Spinal cord (tissue), 10 donors: ENCODE measurements around the gene ZNF607. TPM values are rescaled to one million over a fixed set of nuclear protein-coding genes. Genes with fewer than 3 reads are reported as not detected.
"Not testable (repeated sequence)": the region's sequence is repeated elsewhere in the genome, so short reads cannot be mapped to it uniquely, and the experiment has no call there.

ENCODE experiments used
- DNase-seq, 6 donors: peaks; one replicate each; pipeline versions ENCODE4 v3.0.0 to v3.0.0-alpha.2; 2013 to 2015; ENCODE audit warnings: low spot score in 6 of 6, low read depth in 4 of 6
- H3K27ac ChIP-seq: one replicate; pipeline ENCODE4 v1.5.1; 2013; ENCODE audit warnings: low read depth, low read length, control low read depth
- H3K27me3 ChIP-seq: one replicate; pipeline ENCODE4 v1.6.1; 2013; ENCODE audit warnings: low read length; ENCODE audit not compliant: control insufficient read depth, insufficient read depth
- H3K36me3 ChIP-seq: one replicate; pipeline ENCODE4 v1.6.1; 2013; ENCODE audit warnings: low read length; ENCODE audit not compliant: control insufficient read depth, insufficient read depth
- H3K4me1 ChIP-seq: one replicate; pipeline ENCODE4 v1.6.1; 2013; ENCODE audit warnings: low read length; ENCODE audit not compliant: control insufficient read depth, insufficient read depth
- H3K4me3 ChIP-seq: one replicate; pipeline ENCODE4 v1.5.1; 2013; ENCODE audit warnings: low read depth, low read length, control low read depth
- H3K9me3 ChIP-seq: one replicate; pipeline ENCODE4 v1.6.1; 2013; ENCODE audit warnings: low read length; ENCODE audit not compliant: control insufficient read depth, insufficient read depth
- WGBS: methylation state at CpG from one replicate; pipeline ENCODE4 v1.1.5; 2013; ENCODE audit warnings: missing lambda C conversion rate; ENCODE audit not compliant: insufficient coverage; 5-methylcytosine and 5-hydroxymethylcytosine counted together
- polyA plus RNA-seq, 2 donors: library from polyadenylated mRNA; unstranded; fragments of 120-200 nt; gene quantifications; one replicate each; pipeline ENCODE4 v1.2.1, GENCODE V29; 2013; ENCODE audit not compliant: insufficient read length in 2 of 2
- total RNA-seq, 2 donors: library from RNA; depleted of rRNA in 1 of 2; stranded (reverse); fragments of 120-200 nt in 1 of 2; fragments of >200 nt in 1 of 2; gene quantifications; one replicate each; pipeline versions ENCODE4 v1.2.3 to v1.2.4, GENCODE V29; 2013 to 2014
- donor health status: healthy.

ZNF607 gene
- total and polyA plus RNA-seq, 4 donors = 10.0 to 13.2 (median 11.4) TPM

DNA sequence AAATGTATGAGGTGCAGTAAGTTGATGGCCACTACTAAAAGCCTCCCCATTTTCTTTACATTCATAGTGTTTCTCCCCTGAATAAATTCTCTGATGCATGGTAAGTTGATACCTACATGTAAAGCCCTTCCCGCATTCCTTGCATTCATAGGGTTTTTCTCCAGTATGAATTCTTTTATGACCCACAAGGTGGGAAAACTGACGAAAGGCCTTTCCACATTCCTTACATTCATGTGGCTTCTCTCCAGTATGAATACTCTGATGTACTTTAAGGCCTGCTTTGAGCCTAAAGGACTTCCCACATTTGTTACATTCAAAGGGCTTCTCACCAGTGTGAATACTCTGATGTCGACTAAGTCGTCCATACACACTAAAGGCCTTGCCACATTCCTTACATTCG is 20.5 kb downstream of the ZNF607 start:
- DNase-seq = no peak
- no peaks in the 10 kb centered on the region for H3K9me3 ChIP-seq
- peaks cover 10% of the 10 kb centered on the region for H3K36me3 ChIP-seq
- no peaks in the 10 kb centered on the region for H3K4me1 ChIP-seq
- H3K4me3 ChIP-seq = no peak overlapping the region
- H3K27me3 ChIP-seq = no peaks in the 10 kb centered on the region
- WGBS = 94% methylated on average over 2 of the region's 5 CpGs
- no peak overlapping the region for H3K27ac ChIP-seq

DNA sequence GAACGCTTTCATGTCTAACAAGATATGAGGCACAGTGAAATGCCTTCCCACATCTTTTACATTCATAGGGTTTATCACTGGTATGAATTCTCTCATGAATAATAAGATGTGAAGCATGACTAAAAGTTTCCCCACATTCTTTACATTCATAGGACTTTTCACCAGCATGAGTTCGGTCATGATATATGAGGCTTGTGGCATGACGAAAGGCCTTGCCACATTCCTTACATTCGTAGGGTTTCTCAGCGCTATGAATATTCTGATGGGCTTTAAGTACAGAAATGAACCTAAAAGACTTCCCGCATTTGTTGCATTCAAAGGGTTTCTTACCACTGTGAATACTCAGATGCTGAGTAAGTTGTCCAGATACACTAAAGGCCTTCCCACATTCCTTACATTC is 21.3 kb downstream of the ZNF607 start:
- H3K4me3 ChIP-seq = no peak overlapping the region
- no peak for DNase-seq
- WGBS = no CpG with 5 or more reads among the region's 6 CpGs
- H3K4me1 ChIP-seq = no peaks in the 10 kb centered on the region
- H3K27ac ChIP-seq = no peak overlapping the region
- peaks cover 10% of the 10 kb centered on the region for H3K36me3 ChIP-seq
- H3K9me3 ChIP-seq = no peaks in the 10 kb centered on the region
- H3K27me3 ChIP-seq = no peaks in the 10 kb centered on the region

DNA sequence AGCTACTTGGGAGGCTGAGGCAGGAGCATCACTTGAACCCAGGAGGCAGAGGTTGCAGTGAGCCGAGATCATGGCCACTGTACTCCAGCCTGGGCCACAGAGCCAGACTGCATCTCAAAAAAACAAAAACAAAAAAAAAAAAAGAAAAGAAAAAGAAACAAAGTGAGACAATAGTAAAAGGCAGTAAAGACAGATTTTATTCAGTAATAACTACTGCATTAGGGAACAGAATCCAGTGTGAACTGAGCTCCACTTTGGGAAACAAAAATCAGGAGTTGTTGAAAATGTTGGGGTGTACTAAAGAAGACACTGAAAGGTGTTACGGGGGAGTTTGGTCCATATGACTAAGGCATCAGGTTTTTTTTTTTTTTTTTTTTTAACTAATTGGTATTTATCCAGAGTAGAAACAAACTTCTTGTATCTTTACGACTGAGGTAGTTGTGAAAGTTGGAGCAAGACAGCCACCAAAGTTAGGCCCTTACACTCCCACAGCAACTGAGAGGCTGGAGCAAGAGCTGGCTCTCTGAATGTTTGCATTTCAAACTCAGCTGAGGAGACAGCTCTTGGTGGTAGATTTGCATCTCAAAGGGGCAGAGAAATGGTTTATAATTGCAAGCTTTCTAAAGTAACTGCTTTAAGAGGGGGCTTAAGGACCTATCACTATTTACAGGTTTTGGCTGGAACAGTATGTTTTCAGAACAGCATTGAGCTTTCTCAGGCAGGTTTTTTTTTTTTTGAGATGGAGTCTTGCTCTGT is 24.2 kb downstream of the ZNF607 start:
- Histone ChIP-seq H3K27me3 (no peaks in the 10 kb centered on the region), H3K4me1 (peaks cover 7% of the 10 kb centered on the region), H3K4me3 (no peak overlapping the region), H3K36me3 (peaks cover 10% of the 10 kb centered on the region), H3K27ac (no peak overlapping the region), H3K9me3 (no peaks in the 10 kb centered on the region)
- no peak for DNase-seq
- 100% methylated on average over 1 of the region's 3 CpGs for WGBS

DNA sequence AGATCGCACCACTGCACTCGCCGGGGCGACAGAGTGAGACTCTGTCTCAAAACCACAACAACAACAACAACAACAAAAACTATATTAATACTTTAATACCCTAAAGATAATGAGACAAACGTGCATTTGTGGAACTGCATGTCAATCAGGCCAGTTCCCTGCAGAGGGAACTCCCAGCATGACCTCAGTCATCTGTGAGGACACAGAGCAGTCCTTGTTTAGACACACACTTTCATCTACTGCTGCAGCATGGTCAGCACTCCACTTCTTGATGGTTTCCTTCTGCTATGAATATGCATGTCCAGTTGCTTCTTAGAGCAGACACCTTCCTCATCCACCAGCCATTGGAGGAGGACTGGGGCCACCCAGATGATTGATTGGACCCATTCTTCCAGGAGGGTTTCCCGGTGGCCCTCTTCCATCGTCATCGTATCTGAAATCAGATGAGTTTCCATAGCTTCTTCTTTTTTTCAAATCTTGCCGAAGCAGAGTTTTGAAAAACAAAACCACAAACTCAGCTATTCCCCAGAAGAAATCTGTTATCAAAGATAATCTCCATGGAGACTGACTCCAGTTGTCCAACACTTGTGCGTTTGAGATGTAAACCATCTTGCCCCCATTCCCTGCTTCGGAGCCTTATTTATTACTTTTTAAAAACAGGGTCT is 26.5 kb downstream of the ZNF607 start:
- Histone ChIP-seq H3K27ac (no peak overlapping the region), H3K9me3 (no peaks in the 10 kb centered on the region), H3K4me1 (peaks cover 7% of the 10 kb centered on the region), H3K4me3 (no peak overlapping the region), H3K36me3 (peaks cover 12% of the 10 kb centered on the region), H3K27me3 (no peaks in the 10 kb centered on the region)
- DNase-seq = peak in 2 of 6 donors; percentile 13 to 32
- whole genome bisulfite sequencing = 69% methylated on average over 10 of the region's 11 CpGs

DNA sequence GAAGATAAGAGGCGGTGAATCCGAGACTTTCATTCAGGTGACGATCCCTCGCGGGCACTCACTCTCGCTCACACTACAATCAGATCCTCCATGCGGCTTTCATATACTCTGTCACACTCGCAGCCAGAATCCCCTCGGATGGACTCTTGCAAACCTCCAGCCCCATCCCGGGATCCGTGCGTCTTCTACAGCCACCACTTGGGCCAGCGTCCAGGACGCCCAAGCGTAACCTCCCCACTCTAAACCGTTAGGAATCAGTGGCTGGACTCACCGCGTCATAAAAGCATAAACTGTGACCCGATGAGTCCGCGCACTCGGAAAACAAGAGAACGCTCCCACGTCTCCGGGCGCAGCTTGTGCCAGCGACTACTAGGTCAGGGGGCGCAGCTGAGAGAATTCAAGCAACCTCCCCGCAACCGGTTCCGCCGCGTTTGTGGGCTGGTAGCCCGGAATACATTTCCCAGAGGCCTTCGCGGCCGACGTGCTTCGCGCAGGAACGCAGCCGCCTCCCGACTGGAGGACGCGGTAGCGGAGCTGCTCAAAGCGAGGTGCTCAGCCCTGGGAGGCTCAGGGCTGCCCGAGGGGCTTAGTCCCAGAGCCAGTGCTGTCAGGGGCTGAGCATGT is 27.6 kb downstream of the ZNF607 start:
- Histone ChIP-seq H3K27me3 (no peaks in the 10 kb centered on the region), H3K36me3 (peaks cover 9% of the 10 kb centered on the region), H3K4me3 (peak overlapping the region; percentile 67), H3K4me1 (peaks cover 7% of the 10 kb centered on the region), H3K27ac (peak overlapping the region; percentile 90), H3K9me3 (no peaks in the 10 kb centered on the region)
- peak; percentile 80 to 97 (median 86) for DNase-seq
- WGBS = under 1% methylated on average over 47 of the region's 48 CpGs

DNA sequence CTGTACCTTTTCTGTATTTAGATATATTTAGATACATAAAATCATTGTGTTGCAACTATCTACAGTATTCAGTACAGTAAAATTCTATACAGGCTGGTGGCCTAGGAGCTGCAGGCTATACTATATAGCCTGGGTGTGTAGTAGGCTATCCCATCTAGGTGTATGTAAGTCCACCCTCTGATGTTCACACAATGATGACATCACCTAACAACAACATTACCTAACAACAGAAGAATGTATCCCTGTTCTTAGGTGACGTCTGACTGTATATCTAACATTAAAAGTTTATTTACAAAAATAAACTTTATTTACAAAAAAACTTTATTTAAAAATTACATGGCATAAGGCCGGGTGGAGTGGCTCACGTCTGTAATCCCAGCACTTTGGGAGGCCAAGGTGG is 36.0 kb downstream of the ZNF607 start:
- Histone ChIP-seq H3K4me3 (no peak overlapping the region), H3K4me1 (no peaks in the 10 kb centered on the region), H3K27me3 (no peaks in the 10 kb centered on the region), H3K9me3 (peaks cover 3% of the 10 kb centered on the region), H3K27ac (no peak overlapping the region), H3K36me3 (peaks cover 5% of the 10 kb centered on the region)
- no peak for DNase-seq
- WGBS = no CpG with 5 or more reads among the region's 3 CpGs

DNA sequence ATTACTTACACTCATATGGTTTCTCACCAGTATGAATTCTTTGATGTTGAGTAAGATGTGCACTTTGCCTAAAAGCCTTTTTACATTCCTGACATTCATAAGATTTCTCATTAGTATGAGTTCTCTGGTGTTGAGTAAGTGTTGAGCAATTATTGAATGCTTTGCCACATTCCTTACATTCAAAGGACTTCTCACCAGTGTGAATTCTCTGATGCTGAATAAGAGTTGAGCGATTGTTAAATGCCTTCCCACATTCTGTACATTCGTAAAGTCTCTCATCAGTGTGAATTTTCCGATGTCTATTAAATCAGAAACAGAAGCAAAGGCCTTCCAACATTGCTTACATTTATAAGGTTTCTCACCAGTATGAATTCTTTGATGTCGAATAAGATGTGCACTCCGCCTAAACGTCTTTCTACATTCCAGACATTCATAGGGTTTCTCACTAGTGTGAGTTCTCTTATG is 50.1 kb downstream of the ZNF607 start:
- H3K4me3 ChIP-seq = no peak overlapping the region
- H3K27ac ChIP-seq = no peak overlapping the region
- H3K4me1 ChIP-seq = no peaks in the 10 kb centered on the region
- no peaks in the 10 kb centered on the region for H3K27me3 ChIP-seq
- DNase-seq = no peak
- H3K9me3 ChIP-seq = peaks cover 28% of the 10 kb centered on the region
- H3K36me3 ChIP-seq = no peaks in the 10 kb centered on the region
- WGBS = 88% methylated on average over 3 of the region's 6 CpGs

DNA sequence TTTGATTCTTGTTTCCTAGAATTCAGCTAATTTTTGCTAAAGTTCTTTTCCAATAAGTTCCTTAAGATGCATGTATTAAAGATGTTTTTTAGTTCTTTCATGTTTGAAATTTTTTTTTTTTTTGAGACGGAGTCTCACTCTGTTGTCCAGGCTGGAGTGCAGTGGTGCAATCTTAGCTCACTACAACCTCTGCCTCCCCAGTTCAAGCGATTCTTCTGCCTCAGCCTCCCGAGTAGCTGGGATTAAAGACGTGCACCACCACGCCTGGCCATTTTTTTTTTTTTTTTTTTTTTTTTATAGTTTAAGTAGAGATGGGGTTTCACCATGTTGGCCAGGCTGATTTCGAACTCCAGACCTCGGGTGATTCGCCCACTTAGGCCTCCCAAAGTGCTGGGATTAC is 62.4 kb downstream of the ZNF607 start:
- not testable (repeated sequence) for H3K9me3 ChIP-seq, H3K27ac ChIP-seq, DNase-seq, H3K36me3 ChIP-seq, H3K4me1 ChIP-seq, H3K27me3 ChIP-seq, H3K4me3 ChIP-seq
- WGBS = no CpG with 5 or more reads among the region's 8 CpGs

DNA sequence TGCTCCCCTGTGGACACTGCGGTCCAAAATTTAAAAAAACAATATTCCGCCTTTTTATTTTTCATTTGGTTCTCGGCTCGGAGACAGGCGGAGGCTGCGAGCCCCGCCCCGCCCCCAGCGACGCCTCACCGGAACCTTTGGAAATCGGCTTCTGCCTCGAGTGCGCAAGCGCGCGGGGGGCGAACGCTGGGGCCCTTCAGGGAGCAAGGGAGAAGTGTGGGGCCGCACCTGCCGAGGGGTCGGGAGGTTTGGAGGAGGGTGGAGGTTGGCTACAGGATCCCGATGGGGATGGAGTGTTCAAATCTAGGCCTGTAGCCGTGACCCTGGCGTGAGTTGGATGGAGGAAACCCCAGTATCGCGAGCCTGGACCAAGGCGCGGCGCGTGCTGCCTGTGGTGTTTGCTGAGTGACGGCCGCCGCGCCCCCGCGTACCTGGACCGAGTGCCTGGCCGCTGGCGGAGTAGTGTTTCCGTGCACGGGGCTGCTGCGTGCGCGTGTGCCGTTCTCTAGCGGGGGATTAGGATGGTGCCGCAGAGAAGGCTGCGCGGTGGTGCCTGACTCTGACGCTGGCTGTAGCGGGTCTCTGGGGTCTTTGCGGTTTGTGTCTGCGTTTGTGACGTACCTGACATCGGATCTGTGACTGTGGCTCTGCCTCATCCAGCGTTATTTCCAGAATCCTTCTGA is 63.7 kb downstream of the ZNF607 start:
- H3K9me3 ChIP-seq = no peaks in the 10 kb centered on the region
- peak overlapping the region; percentile 91 for H3K27ac ChIP-seq
- no peaks in the 10 kb centered on the region for H3K36me3 ChIP-seq
- H3K27me3 ChIP-seq = no peaks in the 10 kb centered on the region
- peak; percentile 47 to 97 (median 88) for DNase-seq
- peaks cover 3% of the 10 kb centered on the region for H3K4me1 ChIP-seq
- peak overlapping the region; percentile 73 for H3K4me3 ChIP-seq
- WGBS = under 1% methylated on average over 57 of the region's 57 CpGs
